ENCODE measurements around the gene SLC7A11.

Gene SLC7A11

GRCh38 chr4:138185859-138186645 is 56.1 kb downstream of the SLC7A11 start:
- no peak overlapping the region for H3K4me3 ChIP-seq (ENCODE audit: insufficient read length, low read depth)
- TF ChIP-seq ZNF274 (IDR thresholded peaks at IDR 0.05; ENCODE audit: low read depth, low read length) (no peak), YY1 (IDR thresholded peaks at IDR 0.05; ENCODE audit: insufficient read depth, insufficient read length) (no peak), SUZ12 (IDR thresholded peaks at IDR 0.05; ENCODE audit: extremely low read depth, insufficient read depth, insufficient read length) (no peak)
- DNase-seq (ENCODE audit: low read depth, low spot score), result no peak
- no peaks in the 10 kb centered on the region for H3K4me1 ChIP-seq (ENCODE audit: insufficient read depth, insufficient read length)
- no peaks in the 10 kb centered on the region for H3K27me3 ChIP-seq (ENCODE audit: insufficient read depth, insufficient read length)
- no peak overlapping the region for H3K9ac ChIP-seq (ENCODE audit: insufficient read length, low read depth)
- H3K36me3 ChIP-seq (ENCODE audit: insufficient read depth, insufficient read length, low read length), result no peaks in the 10 kb centered on the region
- H3K9me3 ChIP-seq (ENCODE audit: insufficient read depth, low read length), result no peaks in the 10 kb centered on the region

- Histone ChIP-seq H3K27me3 (ENCODE audit: insufficient read depth, insufficient read length) (no peaks in the 10 kb centered on the region), H3K9me3 (ENCODE audit: insufficient read depth, low read length) (no peaks in the 10 kb centered on the region), H3K36me3 (ENCODE audit: insufficient read depth, insufficient read length, low read length) (no peaks in the 10 kb centered on the region), H3K4me1 (ENCODE audit: insufficient read depth, insufficient read length) (no peaks in the 10 kb centered on the region), H3K9ac (ENCODE audit: insufficient read length, low read depth) (no peak overlapping the region), H3K4me3 (ENCODE audit: insufficient read length, low read depth) (no peak overlapping the region)
- no peak for DNase-seq (ENCODE audit: low read depth, low spot score)
- TF ChIP-seq YY1 (IDR thresholded peaks at IDR 0.05; ENCODE audit: insufficient read depth, insufficient read length), result no peak
- no peak for TF ChIP-seq ZNF274 (IDR thresholded peaks at IDR 0.05; ENCODE audit: low read depth, low read length)
- TF ChIP-seq SUZ12 (IDR thresholded peaks at IDR 0.05; ENCODE audit: extremely low read depth, insufficient read depth, insufficient read length), result no peak
These were observed 57.3 kb downstream of the SLC7A11 start for GRCh38 chr4:138184886-138185285.

- TF ChIP-seq SUZ12 (IDR thresholded peaks at IDR 0.05; ENCODE audit: extremely low read depth, insufficient read depth, insufficient read length), result no peak
- no peak for TF ChIP-seq YY1 (IDR thresholded peaks at IDR 0.05; ENCODE audit: insufficient read depth, insufficient read length)
- TF ChIP-seq ZNF274 (IDR thresholded peaks at IDR 0.05; ENCODE audit: low read depth, low read length), result no peak
- peak; percentile 20 for DNase-seq (ENCODE audit: low read depth, low spot score)
- Histone ChIP-seq H3K9me3 (ENCODE audit: insufficient read depth, low read length) (no peaks in the 10 kb centered on the region), H3K27me3 (ENCODE audit: insufficient read depth, insufficient read length) (no peaks in the 10 kb centered on the region), H3K4me3 (ENCODE audit: insufficient read length, low read depth) (no peak overlapping the region), H3K9ac (ENCODE audit: insufficient read length, low read depth) (no peak overlapping the region), H3K4me1 (ENCODE audit: insufficient read depth, insufficient read length) (no peaks in the 10 kb centered on the region), H3K36me3 (ENCODE audit: insufficient read depth, insufficient read length, low read length) (peaks cover 3% of the 10 kb centered on the region)
These were observed 59.2 kb downstream of the SLC7A11 start for GRCh38 chr4:138182838-138183426.

- Histone ChIP-seq H3K9me3 (ENCODE audit: insufficient read depth, low read length) (no peaks in the 10 kb centered on the region), H3K4me3 (ENCODE audit: insufficient read length, low read depth) (no peak overlapping the region), H3K9ac (ENCODE audit: insufficient read length, low read depth) (no peak overlapping the region), H3K36me3 (ENCODE audit: insufficient read depth, insufficient read length, low read length) (peaks cover 3% of the 10 kb centered on the region), H3K27me3 (ENCODE audit: insufficient read depth, insufficient read length) (no peaks in the 10 kb centered on the region), H3K4me1 (ENCODE audit: insufficient read depth, insufficient read length) (no peaks in the 10 kb centered on the region)
- TF ChIP-seq YY1 (IDR thresholded peaks at IDR 0.05; ENCODE audit: insufficient read depth, insufficient read length) (no peak), ZNF274 (IDR thresholded peaks at IDR 0.05; ENCODE audit: low read depth, low read length) (no peak), SUZ12 (IDR thresholded peaks at IDR 0.05; ENCODE audit: extremely low read depth, insufficient read depth, insufficient read length) (no peak)
- DNase-seq (ENCODE audit: low read depth, low spot score), result no peak
These were observed 60.9 kb downstream of the SLC7A11 start for GRCh38 chr4:138181287-138181686.

GRCh38 chr4:138178566-138178965 is 63.6 kb downstream of the SLC7A11 start:
- no peak overlapping the region for H3K9ac ChIP-seq (ENCODE audit: insufficient read length, low read depth)
- DNase-seq (ENCODE audit: low read depth, low spot score), result no peak
- peaks cover 3% of the 10 kb centered on the region for H3K36me3 ChIP-seq (ENCODE audit: insufficient read depth, insufficient read length, low read length)
- TF ChIP-seq ZNF274 (IDR thresholded peaks at IDR 0.05; ENCODE audit: low read depth, low read length), result no peak
- TF ChIP-seq SUZ12 (IDR thresholded peaks at IDR 0.05; ENCODE audit: extremely low read depth, insufficient read depth, insufficient read length), result no peak
- TF ChIP-seq YY1 (IDR thresholded peaks at IDR 0.05; ENCODE audit: insufficient read depth, insufficient read length), result no peak
- no peaks in the 10 kb centered on the region for H3K27me3 ChIP-seq (ENCODE audit: insufficient read depth, insufficient read length)
- no peak overlapping the region for H3K4me3 ChIP-seq (ENCODE audit: insufficient read length, low read depth)
- H3K9me3 ChIP-seq (ENCODE audit: insufficient read depth, low read length), result no peaks in the 10 kb centered on the region
- H3K4me1 ChIP-seq (ENCODE audit: insufficient read depth, insufficient read length), result no peaks in the 10 kb centered on the region

- no peaks in the 10 kb centered on the region for H3K27me3 ChIP-seq (ENCODE audit: insufficient read depth, insufficient read length)
- H3K9me3 ChIP-seq (ENCODE audit: insufficient read depth, low read length), result no peaks in the 10 kb centered on the region
- no peaks in the 10 kb centered on the region for H3K4me1 ChIP-seq (ENCODE audit: insufficient read depth, insufficient read length)
- H3K36me3 ChIP-seq (ENCODE audit: insufficient read depth, insufficient read length, low read length), result peaks cover 3% of the 10 kb centered on the region
- H3K9ac ChIP-seq (ENCODE audit: insufficient read length, low read depth), result no peak overlapping the region
- DNase-seq (ENCODE audit: low read depth, low spot score), result no peak
- no peak overlapping the region for H3K4me3 ChIP-seq (ENCODE audit: insufficient read length, low read depth)
- TF ChIP-seq SUZ12 (IDR thresholded peaks at IDR 0.05; ENCODE audit: extremely low read depth, insufficient read depth, insufficient read length), result no peak
- TF ChIP-seq ZNF274 (IDR thresholded peaks at IDR 0.05; ENCODE audit: low read depth, low read length), result no peak
- TF ChIP-seq YY1 (IDR thresholded peaks at IDR 0.05; ENCODE audit: insufficient read depth, insufficient read length), result no peak
These were observed 64.7 kb downstream of the SLC7A11 start for GRCh38 chr4:138177278-138177968.

Data from NT2/D1 (cell line).